Spleen (tissue), 7 donors: ENCODE measurements around the gene NR3C1.

Experiments
- CTCF ChIP-seq, 11 experiments: fragments of 200-600 bp in 7 of 11; fragments of 450-650 bp in 4 of 11; sonication (generic) in 4 of 11; IDR thresholded peaks in 8 of 11; conservative IDR thresholded peaks in 3 of 11; 1 replicate in 7 of 11; 2 replicates in 4 of 11; pipeline versions ENCODE4 v1.4.0 to v1.8.0; 2016 to 2021; ENCODE audit warnings: antibody characterized with exemption in 11 of 11, inconsistent platforms in 4 of 11, mild to moderate bottlenecking in 1 of 11
- POLR2A ChIP-seq, 3 donors: fragments of 450-650 bp; IDR thresholded peaks; one replicate each; pipeline ENCODE4 v1.5.1; 2017; ENCODE audit warnings: antibody characterized with exemption in 3 of 3, mild to moderate bottlenecking in 1 of 3
- POLR2AphosphoS5 ChIP-seq, 3 donors: sonication (generic); formaldehyde crosslinking; IDR thresholded peaks; one replicate each; pipeline ENCODE4 v1.5.1; 2017; ENCODE audit warnings: antibody characterized with exemption in 3 of 3
- donor health status: DM: no; HTN: no; CAD: no; lungs with moderate emphysema.
- donor health status: DM: no; HTN: no; CAD: no.
- donor health status: DM: no; HTN: no; CAD: no.

- TF ChIP-seq POLR2A (IDR thresholded peaks at IDR 0.05): no peak
- no peak for TF ChIP-seq CTCF (IDR thresholded peaks at IDR 0.05 in 8 of 11, conservative IDR thresholded peaks at IDR 0.05 in 3 of 11)
- no peak for TF ChIP-seq POLR2AphosphoS5 (IDR thresholded peaks at IDR 0.05)
Measured at GRCh38 chr5:143343042-143343441, 60.4 kb downstream of the NR3C1 start.
